Activated T-cell treated with anti-CD3 and anti-CD28 coated beads, Interleukin-2, amount 50 U/mL, for 1 hour (primary cell): Measurements from ENCODE around the gene KLK3.
"Not testable (repeated sequence)": the region's sequence is repeated elsewhere in the genome, so short reads cannot be mapped to it uniquely, and the experiment has no call there.

Experiments used
- DNase-seq: peaks from one replicate; pipeline ENCODE4 v3.0.0-alpha.2; 2020

The KLK3 gene

GRCh38 chr19:50870417-50871089 lies 15.8 kb downstream of the KLK3 start:
- DNase-seq: no peak

DNA sequence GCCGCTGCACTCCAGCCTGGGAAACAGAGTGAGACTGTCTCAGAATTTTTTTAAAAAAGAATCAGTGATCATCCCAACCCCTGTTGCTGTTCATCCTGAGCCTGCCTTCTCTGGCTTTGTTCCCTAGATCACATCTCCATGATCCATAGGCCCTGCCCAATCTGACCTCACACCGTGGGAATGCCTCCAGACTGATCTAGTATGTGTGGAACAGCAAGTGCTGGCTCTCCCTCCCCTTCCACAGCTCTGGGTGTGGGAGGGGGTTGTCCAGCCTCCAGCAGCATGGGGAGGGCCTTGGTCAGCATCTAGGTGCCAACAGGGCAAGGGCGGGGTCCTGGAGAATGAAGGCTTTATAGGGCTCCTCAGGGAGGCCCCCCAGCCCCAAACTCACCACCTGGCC lies 18.3 kb downstream of the KLK3 start, which contains the start of gene KLK2:
Gene KLK2 (plus strand): TSS at position 384 of the 400 bp plus-strand sequence. CDS start 35 bp downstream, outside the sequence.
- no peak for DNase-seq

DNA sequence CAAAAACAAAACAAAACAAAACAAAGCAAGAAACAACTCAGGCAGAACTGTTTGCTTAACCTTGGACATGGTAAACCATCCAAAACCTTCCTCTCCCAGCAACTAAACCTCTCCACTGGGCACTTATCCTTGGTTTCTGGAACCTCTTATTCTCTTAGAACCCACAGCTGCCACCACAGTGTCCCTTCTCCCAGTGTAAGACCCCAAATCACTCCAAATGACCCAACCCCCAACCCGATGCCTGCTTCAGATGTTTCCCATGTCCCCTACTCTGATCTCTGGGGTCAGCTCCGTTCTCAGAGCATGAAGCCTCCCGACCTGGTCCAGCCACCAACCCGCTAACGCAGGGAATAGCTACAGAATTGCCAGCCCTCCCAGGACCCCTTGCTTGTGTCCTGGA lies 19.5 kb downstream of the KLK3 start:
- no peak for DNase-seq

DNA sequence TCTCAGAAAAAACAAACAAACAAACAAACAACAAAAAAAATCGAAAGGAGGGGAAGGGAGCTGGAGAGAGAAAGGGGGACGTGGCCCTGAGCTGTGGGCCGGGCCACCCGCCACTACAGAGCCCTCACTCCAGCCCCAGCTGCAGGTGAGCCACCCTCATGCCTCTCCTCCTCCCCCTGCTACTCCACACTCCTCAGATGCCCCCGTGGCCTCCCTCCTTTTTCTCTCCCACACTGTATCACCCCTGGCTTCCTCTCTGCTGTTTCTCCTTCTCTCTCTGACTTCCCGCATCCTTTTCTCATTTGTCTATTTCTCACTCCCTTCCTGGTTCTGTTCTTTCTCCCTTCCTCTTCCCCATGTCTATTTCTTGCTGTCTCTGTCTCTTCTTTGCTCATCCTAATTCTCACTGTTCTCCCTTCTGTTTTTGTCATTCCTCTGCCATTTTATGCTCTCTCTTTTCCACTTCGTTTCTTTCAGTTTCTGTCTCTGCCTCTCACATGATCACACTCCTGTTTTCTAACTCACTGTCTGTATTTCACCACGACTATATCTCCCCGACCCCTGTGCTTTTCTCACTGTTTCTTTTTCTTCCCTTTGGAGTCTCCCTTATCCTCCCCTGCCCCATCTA lies 21.2 kb downstream of the KLK3 start:
- DNase-seq: no peak

DNA sequence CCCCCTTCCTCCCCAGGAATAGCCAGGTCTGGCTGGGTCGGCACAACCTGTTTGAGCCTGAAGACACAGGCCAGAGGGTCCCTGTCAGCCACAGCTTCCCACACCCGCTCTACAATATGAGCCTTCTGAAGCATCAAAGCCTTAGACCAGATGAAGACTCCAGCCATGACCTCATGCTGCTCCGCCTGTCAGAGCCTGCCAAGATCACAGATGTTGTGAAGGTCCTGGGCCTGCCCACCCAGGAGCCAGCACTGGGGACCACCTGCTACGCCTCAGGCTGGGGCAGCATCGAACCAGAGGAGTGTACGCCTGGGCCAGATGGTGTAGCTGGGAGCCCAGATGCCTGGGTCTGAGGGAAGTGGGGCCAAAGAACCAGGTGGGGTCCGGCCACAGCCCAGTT lies 21.7 kb downstream of the KLK3 start:
- no peak for DNase-seq

DNA sequence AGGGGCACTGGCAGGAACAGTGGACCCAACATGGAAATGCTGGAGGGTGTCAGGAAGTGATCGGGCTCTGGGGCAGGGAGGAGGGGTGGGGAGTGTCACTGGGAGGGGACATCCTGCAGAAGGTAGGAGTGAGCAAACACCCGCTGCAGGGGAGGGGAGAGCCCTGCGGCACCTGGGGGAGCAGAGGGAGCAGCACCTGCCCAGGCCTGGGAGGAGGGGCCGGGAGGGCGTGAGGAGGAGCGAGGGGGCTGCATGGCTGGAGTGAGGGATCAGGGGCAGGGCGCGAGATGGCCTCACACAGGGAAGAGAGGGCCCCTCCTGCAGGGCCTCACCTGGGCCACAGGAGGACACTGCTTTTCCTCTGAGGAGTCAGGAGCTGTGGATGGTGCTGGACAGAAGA lies 22.6 kb downstream of the KLK3 start:
- no peak for DNase-seq

DNA sequence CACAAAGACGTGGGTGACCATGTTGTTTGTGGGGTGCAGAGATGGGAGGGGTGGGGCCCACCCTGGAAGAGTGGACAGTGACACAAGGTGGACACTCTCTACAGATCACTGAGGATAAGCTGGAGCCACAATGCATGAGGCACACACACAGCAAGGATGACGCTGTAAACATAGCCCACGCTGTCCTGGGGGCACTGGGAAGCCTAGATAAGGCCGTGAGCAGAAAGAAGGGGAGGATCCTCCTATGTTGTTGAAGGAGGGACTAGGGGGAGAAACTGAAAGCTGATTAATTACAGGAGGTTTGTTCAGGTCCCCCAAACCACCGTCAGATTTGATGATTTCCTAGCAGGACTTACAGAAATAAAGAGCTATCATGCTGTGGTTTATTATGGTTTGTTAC lies 24.1 kb downstream of the KLK3 start:
- DNase-seq: no peak

DNA sequence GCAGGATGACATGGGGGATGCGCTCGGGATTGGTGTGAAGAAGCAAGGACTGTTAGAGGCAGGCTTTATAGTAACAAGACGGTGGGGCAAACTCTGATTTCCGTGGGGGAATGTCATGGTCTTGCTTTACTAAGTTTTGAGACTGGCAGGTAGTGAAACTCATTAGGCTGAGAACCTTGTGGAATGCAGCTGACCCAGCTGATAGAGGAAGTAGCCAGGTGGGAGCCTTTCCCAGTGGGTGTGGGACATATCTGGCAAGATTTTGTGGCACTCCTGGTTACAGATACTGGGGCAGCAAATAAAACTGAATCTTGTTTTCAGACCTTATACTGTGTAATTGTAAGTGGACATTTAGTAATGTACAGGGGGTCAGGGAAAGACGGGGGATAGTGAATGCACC lies 25.5 kb downstream of the KLK3 start:
- no peak for DNase-seq

DNA sequence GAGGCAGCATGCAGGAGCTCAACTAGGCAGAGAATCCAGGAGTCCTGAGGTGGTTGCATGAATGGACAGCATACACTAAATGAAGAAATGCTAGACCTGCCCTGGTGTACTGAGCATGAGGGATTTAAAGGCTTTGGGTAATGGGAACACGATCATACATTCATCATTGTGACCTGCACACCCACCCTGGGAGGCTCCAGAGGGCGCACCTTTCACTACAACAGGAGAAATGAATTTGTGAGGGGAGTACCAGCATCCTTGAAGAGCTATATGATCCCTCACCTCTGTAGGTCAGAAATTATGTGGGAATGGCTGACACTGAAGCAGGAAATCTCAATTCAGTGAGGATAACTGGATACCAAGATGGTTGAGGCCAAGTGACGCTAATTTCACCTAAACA lies 27.5 kb downstream of the KLK3 start:
- no peak for DNase-seq

- no peak for DNase-seq
Measured at GRCh38 chr19:50889638-50890037, 34.9 kb downstream of the KLK3 start.

DNA sequence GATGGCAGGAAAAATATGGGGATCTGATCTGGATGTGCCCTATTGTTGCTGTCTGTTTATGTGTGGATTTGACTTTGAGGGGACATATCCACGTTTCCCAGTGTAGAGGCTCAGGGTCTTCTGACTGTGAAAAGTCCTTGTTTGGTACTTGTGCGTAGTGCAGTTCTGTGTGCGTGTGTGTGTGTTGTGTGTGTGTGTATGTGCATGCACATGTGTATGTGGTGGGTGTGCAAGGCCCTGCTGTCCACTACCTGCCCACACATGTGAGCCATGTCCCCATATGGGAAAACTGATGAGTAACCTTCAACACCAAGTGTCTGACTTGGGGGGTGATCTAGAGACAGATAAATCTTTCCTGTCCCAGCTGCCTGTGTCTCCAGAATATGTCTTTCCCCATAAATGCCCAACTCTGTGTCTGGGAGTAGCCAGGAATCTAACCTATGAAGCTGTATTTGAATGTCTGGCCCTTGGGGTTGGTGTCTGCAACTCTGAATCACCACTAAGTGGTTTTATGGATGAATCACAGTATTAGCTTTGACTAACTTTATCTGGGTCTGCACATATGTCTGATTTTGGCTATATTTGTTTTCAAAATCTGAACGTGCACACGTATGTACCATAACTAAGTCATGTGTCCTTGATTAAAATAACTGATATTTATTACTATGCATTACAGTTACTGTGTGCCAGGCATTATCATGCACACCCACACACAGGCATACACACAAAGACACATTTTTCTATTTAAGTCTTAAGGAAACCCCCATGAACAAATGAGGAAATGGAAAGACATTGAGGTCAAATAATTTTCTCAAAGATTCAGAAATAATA lies 35.9 kb downstream of the KLK3 start:
- no peak for DNase-seq

DNA sequence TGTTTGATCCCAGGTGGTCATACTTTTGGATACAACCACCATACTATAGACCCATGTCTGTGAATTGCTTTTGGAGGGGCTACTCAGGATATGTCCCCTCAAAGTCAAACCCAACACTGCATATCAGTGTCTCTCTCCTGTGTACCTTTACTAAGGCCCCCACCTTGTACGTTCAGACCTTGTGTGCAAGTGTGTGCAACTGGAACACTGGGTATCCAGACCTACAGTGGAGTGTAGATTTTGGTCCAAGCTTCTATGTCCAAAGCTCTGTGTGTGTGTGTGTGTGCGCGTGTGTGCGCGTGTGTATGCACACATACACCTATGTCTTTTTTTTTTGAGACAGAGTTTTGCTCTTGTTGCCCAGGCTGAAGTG lies 36.5 kb downstream of the KLK3 start:
- DNase-seq: no peak

GRCh38 chr19:50893047-50893736 lies 38.5 kb downstream of the KLK3 start:
- DNase-seq: no peak

DNA sequence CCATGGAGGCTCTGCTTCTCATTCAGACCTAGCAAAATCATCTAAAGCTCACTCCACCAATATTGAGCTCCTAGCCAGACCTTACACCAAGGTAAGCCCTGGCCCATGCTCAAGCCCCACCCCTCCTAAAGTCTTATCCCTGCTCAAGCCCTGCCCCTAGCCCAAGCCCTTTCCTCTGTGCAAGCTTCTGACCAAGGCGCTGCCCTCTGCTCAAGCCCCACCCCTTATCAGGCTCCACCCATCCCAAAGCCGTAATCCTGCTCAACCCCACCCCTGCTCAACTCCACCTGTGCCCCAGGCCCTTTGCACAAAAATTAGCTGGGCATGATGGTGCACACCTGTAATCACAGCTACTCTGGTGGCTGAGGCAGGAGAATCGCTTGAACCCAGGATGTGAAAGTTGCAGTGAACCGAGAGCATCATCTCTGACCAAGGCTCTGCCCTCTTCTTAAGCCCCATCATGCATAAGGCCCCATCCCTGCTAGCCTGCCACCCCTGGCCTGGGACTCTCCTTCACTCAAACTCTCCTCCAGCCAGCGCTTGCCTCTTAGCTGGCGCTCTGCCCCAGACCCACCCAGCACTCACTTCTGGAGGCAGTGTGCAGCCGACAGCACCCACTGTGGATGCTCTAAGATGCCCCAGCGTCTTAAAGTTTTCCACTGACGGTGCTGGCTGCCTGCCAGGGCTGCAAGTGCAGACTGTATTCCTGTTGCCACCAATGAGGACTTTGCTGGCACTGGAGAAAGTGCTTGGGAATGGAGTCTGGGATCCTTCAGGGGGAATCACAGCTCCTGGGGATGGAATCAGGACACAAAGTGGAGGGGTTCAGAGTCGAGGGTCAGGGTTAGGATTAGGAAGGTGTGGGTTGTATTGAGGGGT lies 40.0 kb downstream of the KLK3 start:
- no peak for DNase-seq

DNA sequence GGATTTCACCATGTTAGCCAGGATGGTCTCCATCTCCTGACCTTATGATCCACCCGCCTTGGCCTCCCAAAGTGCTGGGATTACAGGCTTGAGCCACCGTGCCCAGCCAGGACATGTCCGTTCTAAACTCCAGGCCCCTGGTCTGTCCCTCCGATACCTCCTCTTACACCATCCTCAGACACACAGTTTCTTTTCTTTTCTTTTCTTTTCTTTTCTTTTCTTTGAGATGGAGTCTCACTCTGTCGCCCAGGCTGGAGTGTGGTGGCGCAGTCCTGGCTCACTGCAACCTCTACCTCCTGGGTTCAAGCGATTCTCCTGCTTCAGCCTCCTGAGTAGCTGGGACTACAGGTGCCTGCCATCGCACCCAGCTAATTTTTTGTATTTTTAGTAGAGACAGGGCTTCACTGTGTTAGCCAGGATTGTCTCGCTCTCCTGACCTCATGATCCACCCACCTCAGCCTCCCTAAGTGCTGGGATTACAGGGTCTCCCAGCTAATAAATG lies 41.4 kb downstream of the KLK3 start:
- not testable (repeated sequence) for DNase-seq

GRCh38 chr19:50896591-50897190 lies 42.0 kb downstream of the KLK3 start:
- DNase-seq: no peak

GRCh38 chr19:50897191-50897607 lies 42.5 kb downstream of the KLK3 start:
- DNase-seq: no peak

DNA sequence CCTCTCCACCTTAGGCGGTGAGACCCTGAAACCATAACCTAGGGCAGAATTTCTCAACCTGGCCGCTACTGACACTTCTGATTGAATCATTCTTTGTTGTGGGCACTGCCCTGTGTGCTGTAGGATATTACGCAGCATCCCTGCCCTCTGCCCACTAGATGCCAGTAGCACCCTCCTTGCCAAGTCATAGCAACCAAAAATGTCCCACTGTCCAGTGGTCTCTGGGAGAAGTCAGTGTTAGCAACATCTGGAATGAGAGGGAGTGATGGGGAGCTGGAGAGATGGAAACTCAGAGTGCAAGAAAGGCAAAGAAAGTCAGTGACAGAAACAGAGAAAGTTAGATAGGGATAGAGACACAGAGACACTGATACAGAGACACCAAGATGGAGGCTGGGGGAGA lies 42.9 kb downstream of the KLK3 start:
- no peak for DNase-seq

GRCh38 chr19:50898018-50898417 lies 43.3 kb downstream of the KLK3 start:
- DNase-seq: no peak

DNA sequence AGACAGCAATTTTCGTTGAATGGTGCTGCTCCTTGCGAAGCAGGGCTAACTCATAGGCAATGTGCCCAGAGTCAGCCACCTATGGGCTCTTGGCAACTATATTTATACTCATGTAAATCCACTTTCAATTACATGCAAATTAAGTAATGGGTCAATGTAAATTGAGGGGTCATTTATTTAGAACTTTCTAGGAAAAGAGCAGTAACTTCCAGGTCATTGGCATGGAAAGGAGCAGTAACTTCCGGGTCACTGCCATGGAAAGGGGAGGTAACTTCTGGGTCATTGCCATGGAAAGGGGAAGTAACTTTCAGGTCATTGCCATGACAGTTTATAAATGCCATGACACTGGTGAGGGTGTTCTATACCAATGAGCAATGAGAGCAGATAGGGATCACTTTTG lies 44.9 kb downstream of the KLK3 start:
- no peak for DNase-seq

DNA sequence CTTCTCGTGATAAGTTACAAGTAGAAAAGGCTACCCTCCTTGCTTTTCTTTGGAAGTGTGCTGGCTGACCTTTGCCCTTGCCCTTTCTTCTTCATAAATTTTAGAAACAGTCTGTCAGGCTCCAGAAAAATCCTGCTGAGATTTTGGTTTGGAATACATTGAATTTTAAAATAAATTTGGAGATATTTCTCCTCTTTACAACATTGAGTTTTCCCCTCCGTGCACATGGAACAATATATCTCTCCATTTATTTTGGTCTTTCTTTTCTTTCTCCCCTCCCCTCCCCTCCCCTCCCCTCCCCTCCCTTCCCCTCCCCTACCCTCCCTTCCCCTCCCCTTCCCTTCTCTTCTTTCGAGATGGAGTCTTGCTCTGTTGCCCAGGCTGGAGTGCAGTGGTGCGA lies 47.9 kb downstream of the KLK3 start:
- DNase-seq: no peak

- peak; percentile 29 for DNase-seq
Measured at GRCh38 chr19:50906217-50906616, 51.5 kb downstream of the KLK3 start.
